Loucy (cell line): ENCODE data around the gene PLXNA4.

Experiments used
- CTCF ChIP-seq: fragments of 200-600 bp; sonication (generic); conservative IDR thresholded peaks from 2 replicates; pipeline ENCODE4 v1.5.1; 2014; ENCODE audit warnings: mild to moderate bottlenecking, antibody characterized with exemption, low read length
- EZH2phosphoT487 ChIP-seq: fragments of 200-600 bp; IDR thresholded peaks from 2 replicates; pipeline ENCODE4 v1.6.1; 2018; ENCODE audit warnings: antibody characterized with exemption, mild to moderate bottlenecking, moderate library complexity, borderline replicate concordance

DNA sequence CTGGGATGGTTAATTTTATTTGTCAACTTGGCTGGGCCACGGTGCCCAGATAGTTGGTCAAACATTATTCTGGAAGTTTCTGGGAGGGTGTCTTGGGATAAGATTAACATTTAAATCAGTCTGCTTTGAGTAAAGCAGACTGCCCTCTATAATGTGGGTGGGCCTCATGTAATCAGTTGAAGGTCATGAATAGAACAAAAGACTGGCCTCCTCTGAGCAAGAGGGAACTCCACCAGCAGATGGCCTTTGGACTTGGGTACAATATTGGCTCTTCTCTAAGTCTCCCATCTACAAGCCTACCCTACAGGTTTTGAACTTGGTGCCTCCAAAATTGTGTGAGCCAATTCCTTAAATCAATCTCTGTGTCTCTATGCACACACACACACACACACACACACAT lies 61.8 kb downstream of the PLXNA4 start:
- TF ChIP-seq CTCF (no peak), EZH2phosphoT487 (no peak)
